ENCODE data around the gene PTPN11. TPM values are rescaled to one million over a fixed set of nuclear protein-coding genes. Genes with fewer than 3 reads are reported as not detected.

PTPN11 gene
- 56.2 and 61.0 TPM in 2 replicates for total RNA-seq (2014; rRNA removed; shearing (Covaris generic))
- 113 and 123 TPM in 2 replicates for total RNA-seq (2022)
- Bru-seq, nascent RNA, result percentile 81 among the genes with signal in this experiment
- BruChase-seq, experiment 1, labeled RNA remaining after a 6-hour chase, result percentile 96 among the genes with signal in this experiment
- percentile 88 among the genes with signal in this experiment for BruChase-seq, experiment 2, labeled RNA remaining after a 2-hour chase
- long read RNA-seq, full-length matches to known transcripts, result 176 of 270 reads
- long read RNA-seq, partial matches to known transcripts, result 41 of 270 reads
- long read RNA-seq, other reads (novel, unspliced or antisense), result 53 of 270 reads

GRCh38 chr12:112418608-112419296, at the start of gene PTPN11:
Gene PTPN11, plus strand, starts transcription at chr12:112418947. Its CDS starts 165 bp downstream, at chr12:112419112.
- H3K36me3 ChIP-seq (ENCODE audit: insufficient read depth, low read length), result peaks cover 10% of the 10 kb centered on the region; the same call in 1 of the 2 replicates
- no peaks in the 10 kb centered on the region for H3K9me3 ChIP-seq (ENCODE audit: low read length)
- DNase-seq (ENCODE audit: low spot score), result peak; percentile 86
- peak within 1 kb of the TSS; percentile 89 for H3K4me2 ChIP-seq (ENCODE audit: low read length)
- peaks cover 14% of the 10 kb centered on the region for H3K4me1 ChIP-seq (ENCODE audit: insufficient read depth, low read length, poor library complexity, severe bottlenecking)
- peaks cover 15% of the 10 kb centered on the region; the same call in 1 of the 2 replicates for H4K20me1 ChIP-seq (ENCODE audit: insufficient read depth, low read length)
- H3K79me2 ChIP-seq (ENCODE audit: insufficient read depth, low read depth, low read length), result peaks cover 55% of the 10 kb centered on the region
- intact Hi-C loops (cut with micrococcal nuclease; ENCODE audit: unreplicated experiment), result loop anchor here (1.0 kb wide), 1 partner anchor 9 kb away; the partner anchor contains the start of gene RPL6
- POLR2A ChIA-PET, result interaction anchor here (0.7 kb wide), 1 partner anchor 15 kb away, joined by 3 read pairs; no protein-coding TSS in a partner anchor
- CTCF ChIA-PET (ENCODE audit: unreplicated experiment), result no interaction called here
- H3K4me3 ChIP-seq (ENCODE audit: low read depth, low read length, poor library complexity, severe bottlenecking), result peak within 1 kb of the TSS; percentile 80
- BruUV-seq (replicated peaks), result no TSS peak
- TF ChIP-seq CTCF (conservative IDR thresholded peaks at IDR 0.05; ENCODE audit: low read length) (peak; percentile 76), EZH2phosphoT487 (IDR thresholded peaks at IDR 0.05; ENCODE audit: borderline replicate concordance, low read depth, low read length) (no peak)
- peak within 1 kb of the TSS; percentile 77 for H2AFZ ChIP-seq (ENCODE audit: low read length)
- H3K27ac ChIP-seq (ENCODE audit: low read depth, low read length, poor library complexity, severe bottlenecking), result peak within 1 kb of the TSS; percentile 65
- H3K9me2 ChIP-seq (ENCODE audit: insufficient read depth, low read length), result no peaks in the 10 kb centered on the region

GRCh38 chr12:112370199-112370598, 48.5 kb upstream of the PTPN11 start:
- no peaks in the 10 kb centered on the region; the same call in 1 of the 2 replicates for H3K36me3 ChIP-seq (ENCODE audit: insufficient read depth, low read length)
- H3K4me1 ChIP-seq (ENCODE audit: insufficient read depth, low read length, poor library complexity, severe bottlenecking), result no peaks in the 10 kb centered on the region
- H3K4me2 ChIP-seq (ENCODE audit: low read length), result no peak overlapping the region
- ChIA-PET CTCF (ENCODE audit: unreplicated experiment) (no interaction called here), POLR2A (no interaction called here)
- TF ChIP-seq EZH2phosphoT487 (IDR thresholded peaks at IDR 0.05; ENCODE audit: borderline replicate concordance, low read depth, low read length) (no peak), CTCF (conservative IDR thresholded peaks at IDR 0.05; ENCODE audit: low read length) (no peak)
- no TSS peak for BruUV-seq (replicated peaks)
- intact Hi-C loops (cut with micrococcal nuclease; ENCODE audit: unreplicated experiment), result no loop called here
- DNase-seq (ENCODE audit: low spot score), result no peak
- H3K4me3 ChIP-seq (ENCODE audit: low read depth, low read length, poor library complexity, severe bottlenecking), result no peak overlapping the region
- no peak overlapping the region for H3K27ac ChIP-seq (ENCODE audit: low read depth, low read length, poor library complexity, severe bottlenecking)
- H3K79me2 ChIP-seq (ENCODE audit: insufficient read depth, low read depth, low read length), result peaks cover 47% of the 10 kb centered on the region; the same call in 1 of the 2 replicates
- H3K9me3 ChIP-seq (ENCODE audit: low read length), result no peaks in the 10 kb centered on the region
- H3K9me2 ChIP-seq (ENCODE audit: insufficient read depth, low read length), result no peaks in the 10 kb centered on the region
- H2AFZ ChIP-seq (ENCODE audit: low read length), result no peak overlapping the region
- H4K20me1 ChIP-seq (ENCODE audit: insufficient read depth, low read length), result no peaks in the 10 kb centered on the region; the same call in 1 of the 2 replicates
